Measurements from ENCODE around the gene TTC9C. TPM values are rescaled to one million over a fixed set of nuclear protein-coding genes. Genes with fewer than 3 reads are reported as not detected.
A peak's percentile ranks its signal among the peaks of the same experiment; 100 is the strongest.
"Not testable (repeated sequence)": the region's sequence is repeated elsewhere in the genome, so short reads cannot be mapped to it uniquely, and the experiment has no call there.

TTC9C gene
- total RNA-seq, 1 donor from 2014 or later: 13.5 TPM

DNA sequence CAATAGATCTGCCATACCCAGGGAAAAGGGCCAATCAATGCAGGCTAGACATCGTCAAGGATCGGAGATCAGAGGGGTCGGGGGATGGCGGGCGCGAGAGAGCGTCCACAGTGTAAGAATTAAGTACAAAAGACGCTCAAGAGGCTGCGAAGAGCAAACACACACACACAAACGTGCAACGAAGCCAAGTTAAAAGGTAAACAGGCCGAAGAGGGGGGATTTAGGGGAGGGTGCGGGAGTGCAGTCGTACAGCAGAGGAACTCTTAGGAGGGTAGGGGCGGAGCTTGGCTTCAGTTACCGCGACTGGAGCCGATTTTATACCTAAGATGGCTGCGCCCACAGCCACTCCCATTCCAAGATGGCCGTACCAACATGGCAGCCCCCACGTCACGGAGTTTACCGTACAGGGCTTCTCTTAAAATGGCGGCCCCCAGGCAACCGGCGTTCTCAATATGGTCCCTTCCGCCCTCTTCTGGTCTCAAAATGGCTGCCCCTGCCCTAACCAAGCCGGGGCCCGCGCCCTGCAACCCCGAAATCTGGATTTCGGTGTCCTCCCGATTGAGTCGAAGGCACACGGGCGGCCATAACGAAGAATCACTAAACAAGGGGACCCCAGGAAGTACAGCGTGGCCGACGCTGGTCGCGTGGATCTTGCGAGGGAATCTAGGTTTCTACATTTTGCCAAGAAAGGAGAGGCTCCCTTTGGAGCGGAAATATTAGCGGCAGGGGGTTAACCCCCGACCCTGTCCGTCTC is 18.9 kb upstream of the TTC9C start:
- peak; percentile 85 for ATAC-seq

DNA sequence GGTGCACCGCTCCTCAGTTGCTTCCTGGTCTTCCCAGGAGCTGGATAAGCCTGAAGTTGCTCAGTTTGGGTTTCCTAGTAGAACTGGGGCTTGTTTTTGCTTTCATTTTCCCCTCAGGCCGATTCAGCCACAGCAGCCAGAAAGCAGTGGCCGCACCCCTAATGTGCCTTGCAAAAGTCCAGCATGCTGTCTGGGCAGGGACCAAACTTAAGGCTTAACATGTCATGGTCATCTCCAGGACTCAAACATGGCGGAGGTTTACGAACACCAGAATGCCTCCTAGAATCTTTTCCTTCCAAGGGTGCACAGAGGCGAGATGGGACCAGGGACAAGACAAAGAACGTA is 18.3 kb upstream of the TTC9C start:
- no peak for ATAC-seq

DNA sequence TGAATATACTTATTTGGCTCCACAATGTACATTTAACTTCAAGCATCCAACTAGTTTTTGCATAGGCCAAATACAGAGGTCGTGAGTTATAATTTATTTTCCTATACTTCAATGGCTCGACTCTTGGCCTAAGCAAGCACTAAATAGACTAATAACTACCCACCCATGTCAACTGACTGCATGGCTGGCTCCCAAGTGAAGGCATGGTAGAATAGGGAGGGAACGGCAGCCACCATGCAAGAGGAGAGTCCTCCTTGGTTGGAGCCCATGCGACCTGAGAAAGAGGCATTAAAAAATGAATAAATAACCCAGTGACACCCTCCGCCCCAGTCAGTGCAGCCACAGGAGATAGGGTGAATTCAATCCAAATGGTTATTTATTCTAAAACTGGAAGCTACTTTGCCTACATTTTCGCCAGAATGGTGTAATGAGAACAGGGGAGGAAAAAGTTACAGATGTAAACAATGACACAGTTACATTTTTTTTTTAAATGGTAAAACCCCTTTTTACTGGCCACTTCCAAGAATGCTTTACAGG is 15.9 kb upstream of the TTC9C start:
- no peak for ATAC-seq

DNA sequence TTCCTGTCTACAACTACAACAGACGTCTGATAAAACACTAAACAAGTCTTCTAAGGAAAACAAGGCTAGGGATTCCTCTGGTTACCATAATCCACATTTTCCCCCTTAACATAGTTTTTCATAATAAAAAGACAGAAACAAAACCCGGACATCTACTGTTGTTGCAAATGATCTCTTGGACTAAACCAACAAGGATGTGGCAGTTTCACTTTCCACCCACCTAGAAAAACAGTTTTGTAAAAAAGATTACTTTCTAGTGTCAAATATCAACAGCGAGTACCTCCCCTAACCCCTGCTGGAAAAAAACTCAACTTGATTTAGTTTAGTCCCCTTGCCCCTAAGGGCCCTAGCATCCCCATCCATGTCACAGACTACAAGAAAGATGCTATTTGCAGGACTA is 15.4 kb upstream of the TTC9C start:
- ATAC-seq: no peak

DNA sequence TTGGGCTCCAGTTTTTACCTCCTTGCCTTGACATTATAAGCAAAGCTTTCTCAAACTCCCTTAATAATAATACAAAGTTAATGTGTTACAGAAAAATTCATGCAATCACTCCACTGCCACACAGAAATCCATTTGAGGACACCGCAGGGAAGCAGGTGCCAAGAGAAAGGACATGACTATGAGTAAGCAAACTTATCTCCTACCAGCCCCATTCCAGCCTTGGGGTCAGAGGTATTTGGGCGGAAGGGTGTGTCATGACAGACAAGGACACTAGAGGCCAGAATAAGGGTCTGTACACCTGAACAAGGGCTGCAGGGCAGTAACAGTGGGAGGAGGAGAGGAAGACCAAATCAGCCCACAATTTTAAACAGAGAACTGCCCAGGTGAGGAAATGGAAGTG is 14.9 kb upstream of the TTC9C start:
- ATAC-seq: no peak

DNA sequence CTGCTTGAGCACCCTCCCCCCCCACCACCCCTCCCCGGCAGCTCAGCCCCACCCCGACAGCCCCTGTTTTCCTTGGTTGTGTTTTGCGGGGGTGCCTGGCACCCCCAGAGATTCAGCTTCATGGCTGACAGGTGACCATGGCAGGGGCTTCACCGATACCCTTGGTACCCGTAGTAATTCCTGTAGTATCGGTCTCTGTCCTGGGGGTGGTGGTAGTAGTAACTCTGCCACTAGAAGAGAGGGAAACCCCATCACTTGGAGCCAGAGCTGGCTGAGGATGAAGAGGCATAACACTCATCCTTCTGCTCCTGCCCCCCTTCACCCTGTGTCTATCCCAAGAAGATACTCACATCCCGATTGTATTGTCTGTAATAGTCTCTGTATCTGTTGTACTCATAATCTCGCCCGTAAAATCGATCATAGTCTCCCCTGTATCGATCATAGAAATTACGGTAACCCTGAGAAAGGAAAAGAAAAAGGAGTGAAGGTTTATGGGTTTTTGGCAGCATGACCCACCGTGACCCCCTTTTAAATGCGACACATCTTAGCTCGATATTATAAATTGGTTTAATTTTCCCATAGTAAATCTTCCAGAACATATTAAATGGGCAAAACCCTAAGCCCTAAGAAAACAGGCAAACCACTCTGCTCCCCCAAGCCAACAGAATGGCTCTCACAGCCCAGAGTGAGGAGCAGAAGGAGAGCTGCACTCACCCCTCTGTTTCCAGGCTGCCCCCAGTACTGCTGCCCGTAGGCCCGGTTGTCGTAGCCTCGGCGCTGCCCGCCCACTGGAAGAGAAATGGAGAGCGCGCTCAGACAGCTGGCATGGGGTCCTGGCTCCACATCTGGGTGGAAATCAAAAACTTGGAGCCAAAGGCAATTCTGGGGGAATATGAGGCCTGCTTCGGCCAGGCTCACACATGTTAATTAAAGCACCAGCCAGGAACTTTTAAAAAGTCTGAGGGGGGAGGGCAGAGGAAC is 12.8 kb upstream of the TTC9C start:
- ATAC-seq: no peak

DNA sequence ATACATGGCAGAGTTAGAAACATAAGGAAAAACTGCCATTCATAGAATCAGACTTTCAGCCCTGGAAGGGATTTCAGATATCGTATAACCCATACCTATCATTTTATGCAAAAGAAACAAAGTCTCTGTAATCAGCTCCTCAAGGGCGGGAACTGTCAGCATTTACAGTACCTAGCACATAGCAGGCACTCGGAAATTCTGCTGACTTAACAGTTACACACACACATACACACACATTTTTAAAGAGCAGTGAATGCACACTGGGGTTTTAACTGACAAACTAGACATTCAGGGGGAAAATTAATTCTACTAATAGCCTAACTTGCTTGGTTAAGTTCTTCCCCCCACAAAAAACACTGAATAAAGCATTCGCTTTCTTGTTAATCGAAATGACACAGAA is 12.1 kb upstream of the TTC9C start:
- ATAC-seq: no peak

DNA sequence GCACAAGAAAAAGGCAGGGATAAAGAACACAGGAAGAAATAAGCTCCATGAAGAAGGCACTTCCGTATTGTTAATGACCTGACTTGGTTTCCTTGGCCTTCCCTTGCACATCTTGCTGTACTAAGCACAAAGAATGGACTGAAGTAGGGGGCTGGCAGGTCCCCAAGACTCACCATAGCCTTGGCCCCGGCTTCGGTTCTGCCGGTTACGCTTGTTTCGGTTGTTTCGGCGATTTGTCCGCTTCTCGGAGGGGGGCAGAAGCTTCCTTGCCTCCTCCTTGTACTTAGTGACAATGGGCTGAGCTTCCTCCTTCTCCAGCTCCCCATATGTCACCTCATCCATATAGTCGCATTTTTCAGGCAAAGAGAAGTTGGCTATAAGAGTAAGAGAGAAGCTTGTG is 11.5 kb upstream of the TTC9C start:
- no peak for ATAC-seq

DNA sequence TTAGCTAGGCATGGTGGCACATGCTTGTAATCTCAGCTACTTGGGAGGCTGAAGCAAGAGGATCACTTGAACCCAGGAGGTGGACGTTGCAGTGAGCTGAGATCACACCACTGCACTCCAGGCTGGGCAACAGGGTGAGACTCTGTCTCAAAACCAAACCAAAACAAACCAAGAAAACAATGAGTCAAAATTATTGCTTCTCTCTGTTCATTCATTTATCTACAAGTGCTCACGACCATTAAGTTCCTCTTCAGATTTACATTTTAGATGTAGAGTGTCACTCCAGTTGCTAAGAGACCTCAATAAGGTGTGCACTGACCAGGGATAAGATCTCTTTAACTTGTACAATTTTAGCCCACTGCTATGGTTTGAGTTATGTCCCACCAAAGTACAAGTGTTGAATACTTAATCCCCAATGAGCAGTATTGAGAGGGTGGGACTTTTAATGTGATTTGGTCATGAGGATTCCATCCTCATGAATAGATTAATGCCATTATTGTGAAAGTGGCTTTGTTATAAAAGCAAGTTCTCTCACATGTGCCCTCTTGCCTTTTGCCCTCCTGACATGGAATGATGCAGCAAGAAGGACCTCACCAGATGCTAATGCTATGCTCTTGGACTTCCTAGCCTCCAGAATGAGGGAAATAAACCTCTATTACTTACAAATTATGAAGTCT is 8.8 kb upstream of the TTC9C start:
- ATAC-seq: no peak

DNA sequence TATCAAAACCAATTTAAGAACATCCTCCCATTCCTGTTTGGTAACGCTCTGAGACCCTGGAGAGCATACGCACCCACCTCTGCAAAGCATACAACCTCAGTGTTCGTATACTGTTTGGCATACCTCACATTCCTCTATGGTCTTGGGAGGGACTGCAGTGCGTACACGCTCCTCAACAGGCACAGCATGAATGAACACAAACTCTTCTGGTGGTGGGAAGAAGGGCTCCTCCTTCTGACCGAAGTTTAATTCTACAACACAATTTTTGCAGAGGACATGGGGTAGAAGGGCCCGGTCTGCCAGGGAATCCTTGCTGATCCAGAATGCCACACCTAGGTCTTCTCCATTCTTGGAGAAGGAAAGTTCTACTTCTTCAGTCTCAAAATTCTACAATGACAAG is 6.3 kb upstream of the TTC9C start:
- ATAC-seq: no peak

DNA sequence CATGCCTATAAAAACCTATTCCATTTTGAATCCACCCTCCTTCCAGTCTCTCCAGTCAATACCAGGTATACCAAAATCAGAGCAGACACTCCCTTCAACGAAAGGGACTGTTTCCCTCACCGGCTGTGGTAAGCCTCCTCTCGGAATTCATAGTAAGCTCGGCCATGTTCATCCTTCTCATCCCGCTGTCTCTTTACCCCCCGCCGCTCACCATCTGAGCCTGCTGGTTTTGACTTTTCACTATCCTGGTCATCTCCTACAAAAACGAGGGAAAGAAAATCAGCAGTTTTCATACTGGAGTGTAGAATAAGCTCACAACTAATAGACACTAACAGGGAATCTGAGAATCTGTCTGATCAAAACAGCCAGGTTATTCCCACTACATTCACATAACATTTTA is 4.1 kb upstream of the TTC9C start:
- no peak for ATAC-seq

DNA sequence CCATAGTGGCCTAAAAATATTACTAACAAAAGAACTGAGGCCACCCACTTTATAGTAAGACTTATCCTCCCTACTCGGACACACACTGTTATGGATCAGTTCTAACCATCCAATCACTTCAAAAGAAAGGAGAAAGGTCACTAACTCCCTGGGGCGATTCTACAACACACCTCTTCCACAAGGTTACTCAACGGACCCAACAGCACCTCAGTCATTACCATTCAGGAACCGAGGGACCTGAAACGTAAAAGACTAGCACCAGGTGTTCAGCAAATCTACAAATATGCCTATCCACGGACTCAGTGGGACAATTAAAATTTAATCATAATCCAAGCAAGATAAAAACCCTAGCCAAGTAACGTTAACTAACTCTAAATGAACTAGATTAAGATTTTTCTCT is 2.6 kb upstream of the TTC9C start:
- ATAC-seq: no peak

DNA sequence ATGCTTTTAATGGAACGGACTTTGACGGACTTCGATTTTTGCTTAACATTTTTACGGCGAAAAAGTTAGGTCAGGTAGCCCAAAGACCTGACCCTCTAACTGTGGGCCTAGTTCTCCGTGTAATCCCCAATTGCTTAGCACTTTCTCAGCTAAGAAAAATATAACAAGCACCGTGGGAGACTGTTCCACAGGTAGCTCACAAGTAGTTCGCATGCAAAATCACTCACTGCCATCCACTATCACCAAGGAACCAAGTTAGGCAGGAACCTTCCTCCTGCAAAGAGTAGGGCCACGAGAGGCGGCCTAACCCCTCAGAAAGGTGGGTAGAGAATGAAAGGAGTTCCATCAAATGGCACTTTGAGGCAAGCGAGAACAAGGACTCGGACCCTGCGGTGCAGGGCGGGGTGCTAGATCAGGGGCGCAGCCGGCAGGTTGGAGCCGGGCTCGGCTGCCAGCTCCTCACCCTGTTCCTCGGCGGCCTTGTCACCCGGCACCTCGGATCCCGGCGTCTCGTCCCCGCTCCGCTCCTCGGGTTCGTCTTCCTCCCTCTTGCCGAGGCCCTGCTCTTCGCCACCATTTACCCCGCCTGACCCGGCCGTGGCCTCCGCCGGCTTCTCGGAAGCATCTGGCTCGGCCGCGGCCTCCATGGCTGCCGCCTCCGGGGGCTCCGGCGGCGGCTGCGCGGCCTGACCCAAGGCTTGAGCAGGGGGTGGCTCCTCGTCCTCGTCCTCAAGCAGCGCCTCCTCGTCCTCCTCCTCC is 2.0 kb upstream of the TTC9C start:
- ATAC-seq: no peak

DNA sequence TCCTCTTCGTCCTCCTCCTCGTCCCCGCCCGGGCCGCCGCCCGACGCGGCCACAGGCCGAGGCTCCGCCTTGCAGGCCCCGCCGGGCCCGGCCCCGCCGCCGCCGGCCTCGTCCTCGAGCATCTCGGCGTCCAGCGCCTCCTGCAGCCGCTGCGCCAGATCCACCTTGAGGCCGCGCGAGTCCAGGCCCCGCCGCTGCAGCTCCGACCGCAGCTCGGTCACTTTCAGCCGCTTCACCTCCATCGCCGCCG is 1.4 kb upstream of the TTC9C start:
- ATAC-seq: peak; percentile 22

DNA sequence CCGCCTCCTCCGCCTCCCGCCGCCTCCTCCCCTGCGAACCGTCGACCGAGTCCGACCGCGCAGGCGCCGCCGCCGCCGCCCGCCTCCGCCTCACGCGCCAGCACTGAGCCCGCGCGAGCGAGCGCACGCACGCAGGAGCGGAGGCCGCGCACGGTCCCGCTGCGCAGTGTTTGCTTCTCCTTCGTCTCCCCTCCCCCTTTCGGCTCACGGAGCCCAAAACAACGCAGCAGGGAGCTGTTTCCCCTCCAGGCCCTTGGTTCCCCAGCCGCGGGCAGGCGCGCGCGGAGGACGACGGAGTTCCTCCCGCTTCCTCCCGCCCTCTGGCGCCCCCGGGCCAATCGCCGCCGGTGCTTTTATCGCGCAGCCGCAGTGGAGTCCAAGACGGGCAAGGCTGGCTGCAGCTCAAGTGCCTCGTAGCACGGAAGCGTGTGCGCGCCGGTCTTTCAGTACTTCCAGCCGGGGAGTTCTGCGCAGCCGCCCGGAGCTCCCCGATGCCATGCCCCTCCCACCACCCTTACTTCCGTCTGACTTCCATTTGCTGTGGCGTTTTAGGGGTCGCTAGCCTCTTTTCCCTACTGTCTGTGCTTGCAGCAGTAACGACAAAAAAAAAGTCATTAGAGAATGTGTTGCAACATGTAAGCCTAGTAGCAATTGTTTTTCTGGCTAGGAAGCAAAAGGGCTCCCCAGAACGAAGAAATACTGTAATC is 968 bp upstream of the TTC9C start, which contains the start of gene HNRNPUL2:
HNRNPUL2 (minus strand) TSS at position 293 of the 707 bp plus-strand sequence. CDS start 301 bp downstream, outside the sequence.
- peak; percentile 94 for ATAC-seq

DNA sequence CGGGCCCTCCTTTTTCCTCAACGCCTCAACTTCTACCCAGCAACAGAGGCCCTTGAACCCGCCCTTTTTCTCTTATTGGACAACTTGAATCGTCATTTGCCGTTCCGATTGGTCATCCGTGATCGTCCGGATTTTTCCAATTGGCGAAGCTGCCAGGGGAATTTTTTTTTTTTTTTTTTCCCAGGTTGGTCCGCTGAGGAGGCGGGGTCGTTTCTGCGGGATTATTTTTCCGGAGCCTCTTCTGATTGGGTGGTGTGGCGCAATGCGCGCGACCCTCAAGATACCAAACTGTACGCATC is 465 bp upstream of the TTC9C start:
- ATAC-seq: peak; percentile 74

DNA sequence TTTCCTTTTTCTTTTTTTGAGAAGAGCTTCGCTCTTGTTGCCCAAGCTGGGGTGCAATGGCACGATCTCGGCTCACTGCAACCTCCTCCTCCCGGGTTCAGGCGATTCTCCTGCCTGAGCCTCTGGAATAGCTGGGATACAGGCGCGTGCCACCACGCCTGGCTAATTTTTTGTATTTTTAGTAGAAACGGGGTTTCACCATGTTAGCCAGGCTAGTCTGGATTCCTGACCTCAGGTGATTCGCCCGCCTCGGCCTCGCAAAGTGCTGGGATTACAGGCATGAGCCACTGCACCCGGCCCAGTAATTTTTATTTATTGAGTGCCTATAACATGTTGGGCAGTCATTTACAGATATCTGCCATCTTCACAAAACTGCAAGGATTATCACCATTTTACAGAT is 1.8 kb downstream of the TTC9C start:
- ATAC-seq: not testable (repeated sequence)

DNA sequence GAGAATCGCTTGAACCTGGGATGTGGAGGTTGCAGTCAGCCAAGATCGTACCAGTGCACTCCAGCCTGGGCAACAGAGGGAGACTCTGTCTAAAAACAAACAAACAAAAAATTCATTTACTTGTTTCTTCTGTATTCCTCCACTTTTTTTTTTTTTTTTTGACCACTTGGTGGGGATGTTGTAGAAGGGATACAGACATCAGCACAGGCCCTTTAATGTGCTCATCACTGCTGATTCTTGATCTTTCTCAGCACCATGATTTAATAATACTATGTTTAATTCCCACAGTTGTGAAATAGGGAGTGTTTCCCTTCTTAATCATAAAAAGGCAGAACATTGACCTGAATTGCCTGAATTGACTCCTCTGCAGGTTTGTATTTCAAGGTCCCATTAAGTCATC is 4.5 kb downstream of the TTC9C start:
- ATAC-seq: peak; percentile 35

DNA sequence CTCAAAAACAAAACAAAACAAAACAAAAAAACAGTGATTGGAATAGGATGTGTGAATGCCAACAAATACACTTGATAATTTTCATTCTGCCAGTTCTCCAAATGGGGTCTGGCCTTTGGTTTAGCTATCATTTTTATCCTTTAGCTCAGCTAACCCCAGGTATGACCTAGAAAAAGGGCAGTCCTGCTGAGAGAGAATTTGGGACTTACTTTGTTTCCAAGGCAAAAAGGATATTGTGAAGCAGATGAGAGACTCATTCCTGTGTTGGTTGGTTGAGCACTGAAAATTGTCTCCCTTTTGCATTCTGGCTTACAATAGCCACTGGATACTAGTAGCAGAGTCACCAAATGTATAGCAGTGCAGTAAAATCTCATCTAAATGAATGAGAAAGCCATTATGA is 8.9 kb downstream of the TTC9C start:
- no peak for ATAC-seq

DNA sequence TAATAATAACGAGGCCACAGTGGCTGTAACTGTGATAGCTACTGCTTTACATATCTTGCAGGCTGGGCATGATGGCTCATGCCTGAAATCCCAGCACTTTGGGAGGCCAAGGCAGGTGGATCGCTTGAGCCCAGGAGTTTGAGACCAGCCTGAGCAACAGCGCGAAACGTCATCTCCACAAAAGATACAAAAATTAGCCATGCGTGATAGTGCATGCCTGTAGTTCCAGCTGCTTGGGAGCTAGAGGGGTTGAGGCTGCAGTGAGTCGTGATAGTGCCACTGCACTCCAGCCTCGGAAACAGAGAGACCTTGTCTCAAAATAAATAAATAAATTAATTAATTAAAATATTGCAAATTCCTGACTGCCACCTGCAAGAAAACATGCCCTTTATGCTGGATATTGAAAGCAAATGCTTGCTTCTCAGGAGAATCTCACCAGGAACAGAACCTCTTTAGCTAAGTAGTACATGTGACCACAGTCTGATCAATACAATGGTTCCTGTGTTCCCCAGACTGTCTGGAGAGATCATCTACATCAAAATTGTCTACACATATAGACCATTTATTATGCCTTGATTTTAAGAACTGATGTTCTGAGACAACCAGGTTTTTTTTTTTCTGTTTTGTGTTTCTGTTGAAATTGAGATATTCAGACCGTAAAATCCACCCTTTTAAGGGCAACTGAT is 19.3 kb downstream of the TTC9C start:
- no peak for ATAC-seq

DNA sequence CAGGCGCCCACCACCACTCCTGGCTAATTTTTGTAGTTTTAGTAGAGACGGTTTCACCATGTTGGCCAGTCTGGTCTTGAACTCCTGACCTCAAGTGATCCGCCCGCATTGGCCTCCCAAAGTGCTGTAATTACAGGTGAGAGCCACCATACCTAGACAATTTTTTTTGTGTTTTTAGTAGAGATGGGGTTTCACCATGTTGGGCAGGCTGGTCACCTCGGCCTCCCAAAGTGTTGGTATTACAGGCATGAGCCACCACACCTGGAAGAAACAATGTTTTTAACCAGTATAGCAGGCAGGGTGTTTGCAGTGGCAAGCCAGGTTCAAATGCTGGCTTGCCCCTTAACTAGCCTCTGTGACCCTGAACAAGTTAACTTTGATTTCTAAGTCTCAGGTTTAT is 21.6 kb downstream of the TTC9C start:
- not testable (repeated sequence) for ATAC-seq

Measured in esophagus mucosa (tissue), 1 donor.